Activated CD8-positive, alpha-beta memory T cell treated with anti-CD3 and anti-CD28 coated beads for 1 hour (primary cell): ENCODE data around the gene POMT2.

Experiments
- DNase-seq, 2 donors: peaks; one replicate each; pipeline ENCODE4 v3.0.0-alpha.2; 2020; ENCODE audit warnings: low read depth in 1 of 2; ENCODE audit errors: extremely low read depth in 1 of 2

Gene POMT2

GRCh38 chr14:77268989-77269600 lies 51.6 kb downstream of the POMT2 start:
- DNase-seq, result no peak

GRCh38 chr14:77267937-77268699 lies 52.6 kb downstream of the POMT2 start:
- no peak for DNase-seq

- no peak for DNase-seq
Observed at GRCh38 chr14:77266336-77266735, 54.3 kb downstream of the POMT2 start.

- DNase-seq, result no peak
Observed at GRCh38 chr14:77265561-77266335, 54.9 kb downstream of the POMT2 start.

GRCh38 chr14:77265187-77265515 lies 55.5 kb downstream of the POMT2 start:
- no peak for DNase-seq

- DNase-seq, result no peak
Observed at GRCh38 chr14:77264466-77265186, 56.1 kb downstream of the POMT2 start.

GRCh38 chr14:77260631-77261030 lies 60.1 kb downstream of the POMT2 start:
- DNase-seq, result no peak

GRCh38 chr14:77260199-77260598 lies 60.5 kb downstream of the POMT2 start:
- DNase-seq, result no peak

GRCh38 chr14:77259025-77259715 lies 61.5 kb downstream of the POMT2 start:
- DNase-seq, result no peak

- DNase-seq, result no peak
Observed at GRCh38 chr14:77258566-77258965, 62.1 kb downstream of the POMT2 start.

GRCh38 chr14:77257700-77258099 lies 63.0 kb downstream of the POMT2 start:
- DNase-seq, result no peak

GRCh38 chr14:77256694-77257093 lies 64.0 kb downstream of the POMT2 start:
- DNase-seq, result no peak

- DNase-seq, result no peak
Observed at GRCh38 chr14:77253333-77254190, 67.1 kb downstream of the POMT2 start.

- DNase-seq, result no peak
Observed at GRCh38 chr14:77251870-77252269, 68.8 kb downstream of the POMT2 start.

GRCh38 chr14:77250927-77251326 lies 69.8 kb downstream of the POMT2 start:
- no peak for DNase-seq

GRCh38 chr14:77249286-77249685 lies 71.4 kb downstream of the POMT2 start:
- no peak for DNase-seq

- no peak for DNase-seq
Observed at GRCh38 chr14:77248666-77249065, 72.0 kb downstream of the POMT2 start.

- no peak for DNase-seq
Observed at GRCh38 chr14:77246784-77247183, 73.9 kb downstream of the POMT2 start.

- no peak for DNase-seq
Observed at GRCh38 chr14:77245820-77246219, 74.9 kb downstream of the POMT2 start.

- DNase-seq, result no peak
Observed at GRCh38 chr14:77243853-77244252, 76.8 kb downstream of the POMT2 start.
